Right kidney (tissue), 1 donor: ENCODE results near the gene CALN1.
"Not testable (repeated sequence)": the region's sequence is repeated elsewhere in the genome, so short reads cannot be mapped to it uniquely, and the experiment has no call there.

ENCODE experiments used
- DNase-seq: peaks from one replicate; pipeline ENCODE4 v3.0.0-alpha.2; 2016

The CALN1 gene

DNA sequence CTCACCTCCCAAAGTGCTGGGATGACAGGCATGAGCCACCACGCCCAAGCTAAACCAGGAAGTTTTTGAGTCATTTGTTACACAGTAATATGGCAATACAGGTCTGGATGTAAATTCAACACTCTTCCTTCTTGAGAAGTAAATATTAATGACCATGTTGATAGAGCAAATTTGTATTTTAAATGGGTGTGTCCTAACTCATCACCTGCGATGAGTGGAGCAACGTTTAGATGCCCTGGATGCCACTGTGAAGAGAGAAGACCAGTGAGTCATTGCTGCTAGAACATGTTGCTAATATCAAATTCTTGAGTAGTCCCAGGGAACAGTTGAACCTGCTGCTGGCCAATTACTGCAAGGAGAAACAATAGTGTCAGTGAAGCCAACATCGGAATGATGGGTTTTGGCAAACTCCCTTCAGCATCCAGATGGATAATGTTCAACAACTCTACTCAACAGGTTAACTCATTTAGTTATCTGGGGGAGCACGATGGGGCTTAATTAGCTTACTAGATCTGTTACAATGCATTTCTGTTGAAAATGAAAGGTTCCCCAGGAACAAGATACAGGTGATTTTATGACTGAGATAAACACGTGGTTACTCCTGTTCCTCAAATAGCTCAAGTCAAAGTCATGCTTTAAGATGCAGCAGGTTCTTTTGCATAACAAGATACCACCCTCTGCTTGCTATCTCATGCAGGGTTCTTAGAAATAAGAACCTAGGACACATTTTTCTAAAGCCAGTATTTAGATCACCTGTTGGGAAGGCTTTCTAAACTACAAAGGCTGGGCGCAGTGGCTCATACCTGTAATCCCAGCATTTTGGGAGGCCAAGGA lies 146.8 kb downstream of the CALN1 start:
- DNase-seq, result no peak

DNA sequence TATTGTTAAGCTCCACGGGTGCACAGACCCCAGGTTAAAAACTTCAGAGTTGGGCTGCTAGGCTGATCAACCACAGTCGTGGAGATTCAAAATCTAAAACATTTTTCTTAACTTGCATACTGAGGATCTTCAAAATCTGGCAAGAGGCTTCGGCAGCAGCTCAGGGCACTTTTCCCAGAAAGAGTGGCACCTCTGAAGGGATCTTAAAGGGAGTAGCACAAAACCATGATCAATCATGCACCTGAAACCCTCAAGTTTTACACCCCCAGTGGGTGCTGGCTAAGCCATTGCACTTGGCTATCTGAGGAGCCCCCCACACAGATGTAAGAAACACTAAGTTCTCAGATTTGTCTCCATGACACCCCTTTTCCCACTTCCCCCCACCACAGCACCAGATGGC lies 151.7 kb downstream of the CALN1 start:
- DNase-seq, result no peak

DNA sequence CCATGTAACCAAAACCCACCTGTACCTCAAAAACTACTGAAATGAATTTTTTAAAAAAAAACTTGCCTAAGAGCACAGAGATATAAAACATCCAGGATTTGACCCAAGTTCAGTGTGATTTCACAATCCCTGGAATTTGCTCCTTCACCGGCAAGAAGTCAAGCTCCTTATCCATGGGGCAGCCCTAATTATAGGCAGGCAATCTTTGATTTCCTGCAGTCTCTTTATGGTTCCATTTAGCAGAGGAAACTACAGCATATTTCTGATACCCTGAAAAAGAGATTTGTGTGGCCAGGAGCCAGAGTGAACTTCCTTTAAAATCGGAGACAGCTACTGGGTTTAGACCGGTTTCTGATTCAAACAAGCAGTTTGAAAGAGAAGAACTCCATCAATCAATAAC lies 154.1 kb downstream of the CALN1 start:
- no peak for DNase-seq

DNA sequence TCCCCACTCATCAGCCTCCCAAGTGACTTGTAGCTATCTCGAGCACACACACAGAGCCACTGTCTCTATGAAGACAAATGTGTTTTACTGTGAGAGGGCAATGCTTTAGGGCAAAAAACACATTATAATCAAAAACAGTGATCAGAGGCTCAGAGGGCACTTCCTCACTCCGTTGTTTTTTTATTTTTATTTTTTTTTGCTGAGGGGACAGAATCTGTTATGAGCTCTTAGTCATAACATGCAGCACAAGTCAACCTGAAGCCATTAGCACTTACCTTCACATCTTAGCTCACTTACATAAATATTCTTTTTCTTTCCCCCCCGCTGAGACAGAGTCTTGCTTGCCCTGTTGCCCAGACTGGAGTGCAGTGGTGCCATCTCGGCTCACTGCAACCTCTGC lies 157.7 kb downstream of the CALN1 start:
- DNase-seq, result no peak

DNA sequence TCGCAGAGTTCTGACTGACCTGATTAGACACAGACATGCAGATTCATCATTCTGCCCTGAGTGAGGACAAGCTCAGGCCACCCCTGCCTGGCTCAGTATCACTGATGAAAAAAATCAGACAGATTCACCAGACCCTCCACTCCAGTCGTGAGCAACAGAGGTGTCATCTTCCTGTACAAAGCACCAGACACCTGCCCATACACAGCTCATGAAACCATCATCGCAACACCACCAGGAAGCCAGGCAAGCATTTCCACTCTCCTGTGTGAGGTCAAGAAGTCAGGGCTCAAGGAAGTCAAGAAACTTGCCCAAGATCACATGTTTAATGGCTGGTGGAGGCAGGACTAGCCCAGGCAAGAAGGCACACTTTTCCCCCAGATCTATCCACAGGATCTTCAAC lies 163.0 kb downstream of the CALN1 start:
- DNase-seq, result no peak

DNA sequence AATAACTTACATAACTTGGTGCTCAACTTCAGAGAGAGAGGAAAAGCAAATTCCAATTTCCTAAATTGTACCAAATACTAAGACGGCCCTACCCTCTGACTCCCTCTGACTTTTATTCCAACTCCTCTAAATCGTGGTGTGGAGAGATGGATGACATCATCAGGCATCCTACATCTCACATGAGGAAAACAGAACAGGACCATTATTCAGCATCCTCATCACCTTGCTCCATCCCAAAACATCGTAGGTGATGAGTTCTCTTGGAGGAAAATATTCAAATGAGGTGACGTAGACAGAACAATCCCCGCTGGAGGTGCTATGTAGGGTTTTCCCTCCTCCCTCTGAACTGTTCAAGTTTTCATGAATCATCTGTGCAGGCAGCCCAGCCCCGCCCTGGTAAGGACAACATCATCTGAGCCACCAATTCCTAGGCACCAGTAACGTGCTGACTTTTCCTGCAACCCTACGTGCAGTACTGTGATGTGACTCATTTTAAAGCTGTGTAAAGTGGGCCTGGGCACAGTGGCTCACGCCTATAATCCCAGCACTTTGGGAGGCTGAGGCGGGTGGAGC lies 167.2 kb downstream of the CALN1 start:
- DNase-seq, result no peak

DNA sequence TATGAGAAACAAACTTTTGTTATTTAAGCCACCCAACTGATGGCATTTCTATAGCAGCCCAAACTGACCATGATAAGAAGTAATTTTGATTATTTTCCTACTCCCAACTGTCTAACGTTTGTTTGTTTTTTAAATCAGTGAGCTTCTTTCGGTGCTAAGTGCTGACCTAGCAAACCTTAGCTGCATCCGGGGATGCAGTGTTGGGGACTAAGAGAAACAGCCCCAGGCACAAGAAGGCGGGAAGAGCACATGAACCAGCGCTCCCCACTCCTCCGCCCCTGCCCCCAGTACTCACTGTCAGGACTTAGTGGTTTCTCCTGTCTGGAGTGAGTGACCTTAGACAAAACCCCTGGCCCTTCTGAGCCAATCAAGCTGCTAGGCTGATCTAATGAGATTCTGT lies 168.8 kb downstream of the CALN1 start:
- no peak for DNase-seq

DNA sequence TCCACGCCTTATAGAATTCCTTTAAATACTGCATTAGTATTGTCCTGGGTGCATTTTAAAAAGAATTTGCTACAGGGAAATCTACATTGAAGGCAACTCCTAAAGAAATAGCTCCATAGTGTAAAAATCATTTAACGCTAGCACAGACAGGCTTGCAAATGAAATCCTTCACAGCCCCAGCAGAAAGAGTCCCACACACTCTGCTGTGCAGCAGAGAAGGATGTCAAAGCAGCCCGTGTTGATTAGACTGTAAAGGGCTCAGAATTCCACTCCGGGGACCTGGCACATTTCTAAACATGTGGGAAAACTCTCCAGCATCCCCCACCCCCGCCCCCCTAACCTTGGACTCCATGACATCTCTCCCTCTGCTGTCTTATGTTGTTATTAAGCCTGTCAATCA lies 176.8 kb downstream of the CALN1 start:
- DNase-seq, result no peak

DNA sequence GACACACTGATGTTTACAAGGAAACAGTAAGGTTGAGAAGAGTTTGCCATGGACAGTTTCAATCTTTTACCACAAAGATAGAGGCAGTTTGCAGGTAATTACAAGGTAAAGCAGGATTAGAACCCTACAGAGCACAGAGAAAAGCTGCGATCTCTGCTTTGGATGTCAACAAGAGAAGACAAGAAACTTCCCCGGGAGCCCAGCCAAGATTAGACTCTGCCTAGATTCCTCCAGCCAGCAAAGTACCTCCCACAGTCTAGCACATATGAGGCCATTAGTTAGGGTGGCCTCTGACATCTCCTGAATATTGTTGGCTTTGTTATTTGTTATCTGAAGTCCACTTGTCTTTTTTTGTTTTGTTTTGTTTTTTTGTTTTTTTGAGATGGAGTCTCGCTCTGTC lies 178.1 kb downstream of the CALN1 start:
- no peak for DNase-seq

DNA sequence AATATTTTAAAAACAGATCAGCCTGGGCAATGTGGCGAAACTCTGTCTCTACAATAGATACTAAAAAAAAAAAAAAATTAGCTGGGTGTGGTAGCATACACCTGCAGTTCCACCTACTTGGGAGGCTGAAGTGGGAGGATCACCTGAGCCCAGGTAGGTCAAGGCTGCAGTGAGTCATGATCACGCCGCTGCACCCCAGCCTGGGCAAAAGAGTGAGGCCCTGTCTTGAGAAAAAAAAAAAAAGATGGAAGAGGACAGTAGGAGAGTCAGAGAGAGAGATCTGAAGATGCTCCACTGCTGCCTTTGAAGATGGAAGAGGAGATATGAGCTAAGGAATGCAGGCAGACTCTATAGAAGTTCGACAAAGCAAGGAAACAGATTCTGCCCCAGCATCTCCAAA lies 181.9 kb downstream of the CALN1 start:
- DNase-seq, result no peak

DNA sequence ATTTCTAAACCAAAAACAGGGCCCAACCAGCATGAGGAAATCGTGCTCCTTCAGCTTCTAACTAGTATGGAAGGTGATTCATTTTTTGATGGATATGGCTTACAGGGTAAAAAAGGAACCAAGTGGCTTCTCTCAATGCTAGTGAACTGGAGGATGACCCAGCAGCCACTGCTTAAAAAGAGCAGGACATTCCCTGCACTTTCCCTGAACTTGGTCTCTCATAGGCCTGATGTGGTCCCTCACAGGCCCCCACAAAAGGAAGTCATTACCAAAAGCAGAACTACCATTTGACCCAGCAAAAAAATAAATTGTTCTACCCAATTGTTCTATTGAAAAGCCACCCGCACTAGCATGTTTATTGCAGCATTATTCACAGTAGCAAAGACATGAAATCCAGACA lies 188.8 kb downstream of the CALN1 start:
- DNase-seq, result no peak

DNA sequence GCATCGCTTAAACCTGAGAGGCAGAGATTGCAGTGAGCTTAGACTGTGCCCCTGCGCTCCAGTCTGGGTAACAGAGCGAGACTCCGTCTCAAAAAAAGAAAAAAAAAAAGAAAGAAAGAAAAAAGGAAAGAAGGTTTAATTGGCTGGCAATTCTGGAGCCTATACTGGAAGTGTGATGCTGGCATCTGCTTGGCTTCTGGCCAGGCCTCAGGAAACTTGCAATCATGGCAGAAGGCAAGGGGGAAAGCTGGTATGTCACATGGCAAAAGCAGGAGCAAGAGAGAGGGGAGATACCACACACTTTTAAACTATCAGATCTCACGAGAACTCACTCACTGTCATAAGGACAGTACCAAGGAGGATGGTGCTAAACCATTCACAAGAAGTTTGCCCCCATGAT lies 190.0 kb downstream of the CALN1 start:
- DNase-seq, result no peak

DNA sequence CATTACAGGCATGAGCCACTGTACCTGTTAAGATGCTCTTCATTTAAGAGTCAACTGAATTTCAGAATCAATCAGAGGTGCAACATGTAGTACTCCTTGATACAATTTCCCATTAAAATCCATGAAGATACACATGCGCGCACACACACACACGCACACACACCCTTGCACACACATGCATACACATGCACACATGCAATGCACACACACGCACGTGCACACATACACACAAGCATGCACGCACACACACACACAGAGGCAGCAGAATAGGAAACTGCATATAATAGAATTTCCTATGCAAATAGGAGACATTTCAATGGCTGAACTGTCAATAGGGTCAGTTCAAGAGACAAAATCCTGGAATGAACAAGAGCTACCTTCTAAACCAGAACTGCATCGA lies 192.6 kb downstream of the CALN1 start:
- no peak for DNase-seq

DNA sequence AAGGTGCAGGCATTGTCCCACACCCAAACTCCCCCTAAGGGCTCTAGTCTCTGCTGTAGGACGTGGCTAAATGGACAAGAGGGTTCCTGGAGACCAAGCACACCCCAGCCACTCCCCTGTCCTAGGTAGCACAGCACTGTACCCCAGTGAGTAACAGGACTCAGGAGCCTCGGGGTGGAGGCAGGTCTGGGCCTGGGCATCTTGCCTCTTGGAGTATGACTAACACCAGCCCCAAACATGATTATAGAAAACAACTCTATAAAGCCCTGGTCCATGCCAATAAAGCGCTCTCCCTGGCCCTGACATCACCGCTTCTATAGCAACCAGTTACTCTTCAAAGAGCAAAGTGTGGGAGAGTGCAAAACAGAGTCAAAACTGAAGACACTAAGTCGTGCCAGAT lies 195.0 kb downstream of the CALN1 start:
- DNase-seq, result no peak

DNA sequence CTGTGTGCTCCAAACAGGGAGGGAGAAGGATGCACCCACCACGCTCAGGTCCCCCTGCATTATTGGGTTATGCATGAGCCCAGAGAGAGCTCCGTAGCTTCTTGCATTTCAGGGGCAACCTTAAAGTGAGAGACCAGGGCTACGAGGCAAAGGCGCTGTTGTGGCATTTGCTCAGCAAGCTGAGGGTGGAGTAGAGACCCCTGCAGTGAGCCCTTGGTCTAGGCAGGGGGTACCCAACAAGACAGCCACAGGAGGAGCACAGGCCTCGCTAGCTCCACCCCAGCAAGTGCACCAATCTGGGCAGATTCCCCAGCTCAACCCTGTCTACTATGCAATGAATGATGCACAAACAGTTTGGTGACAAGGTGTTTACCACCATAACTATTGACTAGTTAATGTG lies 198.4 kb downstream of the CALN1 start:
- no peak for DNase-seq

DNA sequence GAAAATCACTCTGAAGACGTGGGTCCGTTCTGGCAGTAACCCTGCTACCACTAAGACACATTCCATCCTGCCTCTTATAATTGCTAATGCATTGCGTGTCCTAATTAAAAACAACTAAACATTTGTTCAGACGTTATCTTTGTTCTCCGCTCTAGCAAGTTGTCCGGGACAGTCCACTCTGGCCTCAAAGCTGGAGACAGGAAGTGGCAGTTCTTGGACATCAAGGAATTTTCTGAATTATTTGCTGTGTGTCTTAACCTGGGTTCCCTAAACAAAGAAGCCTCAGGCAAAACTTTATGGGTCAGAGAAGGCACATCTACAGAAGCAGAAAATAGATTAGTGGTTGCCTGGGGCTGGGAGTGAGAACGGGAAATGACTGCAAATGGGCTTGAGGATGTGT lies 199.1 kb downstream of the CALN1 start:
- DNase-seq, result no peak

DNA sequence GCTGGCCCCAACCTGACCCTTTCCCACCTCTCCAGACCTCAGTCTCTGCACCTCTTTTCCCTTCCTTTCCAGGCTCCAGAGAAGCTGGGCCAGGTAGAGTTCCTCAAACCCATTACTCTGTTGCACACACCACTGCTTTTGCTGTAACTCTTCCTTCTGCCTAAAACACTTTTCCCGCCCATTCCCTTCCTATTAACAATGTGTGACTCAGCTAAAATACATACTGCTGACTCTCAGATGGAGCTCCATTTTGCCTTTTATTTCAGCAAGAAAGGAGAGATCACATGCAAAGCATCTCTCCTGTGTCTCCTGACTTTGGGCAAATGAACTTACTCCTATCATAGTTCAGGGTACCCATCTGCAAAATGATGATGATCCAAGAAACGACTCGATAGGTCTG lies 201.0 kb downstream of the CALN1 start:
- DNase-seq, result no peak

DNA sequence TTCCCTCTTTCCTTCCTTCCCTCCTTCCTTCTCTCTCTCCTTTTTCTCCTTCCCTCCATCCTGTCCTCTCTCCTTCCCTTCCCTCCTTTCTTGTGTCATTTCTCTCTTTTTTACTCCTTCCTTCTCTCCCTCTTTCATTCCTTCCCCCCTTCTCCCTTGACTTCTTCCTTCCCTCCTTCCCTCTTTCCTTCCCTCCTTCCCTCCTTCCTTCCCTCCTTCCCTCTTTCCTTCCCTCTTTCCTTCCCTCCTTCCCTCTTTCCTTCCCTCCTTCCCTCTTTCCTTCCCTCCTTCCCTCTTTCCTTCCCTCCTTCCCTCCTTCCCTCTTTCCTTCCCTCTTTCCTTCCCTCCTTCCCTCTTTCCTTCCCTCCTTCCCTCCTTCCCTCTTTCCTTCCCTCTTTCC lies 203.1 kb downstream of the CALN1 start:
- not testable (repeated sequence) for DNase-seq

DNA sequence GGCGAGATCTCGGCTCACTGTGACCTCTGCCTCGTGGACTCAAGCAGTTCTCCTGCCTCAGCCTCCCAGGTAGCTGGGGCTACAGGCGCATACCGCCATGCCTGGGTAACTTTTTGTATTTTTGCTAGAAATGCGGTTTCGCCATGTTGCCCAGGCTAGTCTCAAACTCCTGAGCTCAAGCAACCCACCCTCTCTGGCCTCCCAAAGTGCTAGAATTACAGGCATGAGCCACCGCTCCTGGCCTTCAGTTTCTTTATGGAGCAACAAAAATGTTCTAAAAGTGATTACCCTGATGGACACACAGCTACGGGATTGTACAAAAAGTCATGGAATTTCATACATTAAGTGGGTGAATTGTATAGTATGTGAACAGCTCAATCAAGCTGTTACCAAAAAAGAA lies 216.0 kb downstream of the CALN1 start:
- no peak for DNase-seq

DNA sequence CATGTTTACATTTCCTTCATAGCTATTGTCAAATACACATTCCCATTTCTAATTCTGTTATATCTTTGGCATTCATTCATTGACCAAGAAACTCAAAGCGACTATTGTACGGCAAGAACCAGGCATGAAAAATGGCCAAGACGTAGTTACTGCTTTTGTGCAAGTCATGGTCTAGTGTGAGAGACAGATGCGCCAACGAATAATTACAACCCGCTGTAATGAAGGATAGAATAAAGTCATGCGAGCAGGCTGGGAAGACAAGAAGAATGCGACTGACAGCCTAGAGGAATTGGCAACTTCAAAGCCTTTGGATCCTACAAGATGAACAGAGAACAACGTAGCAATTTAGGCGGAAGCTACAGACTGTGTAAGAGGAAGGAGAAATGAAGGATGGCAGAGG lies 221.2 kb downstream of the CALN1 start:
- no peak for DNase-seq

DNA sequence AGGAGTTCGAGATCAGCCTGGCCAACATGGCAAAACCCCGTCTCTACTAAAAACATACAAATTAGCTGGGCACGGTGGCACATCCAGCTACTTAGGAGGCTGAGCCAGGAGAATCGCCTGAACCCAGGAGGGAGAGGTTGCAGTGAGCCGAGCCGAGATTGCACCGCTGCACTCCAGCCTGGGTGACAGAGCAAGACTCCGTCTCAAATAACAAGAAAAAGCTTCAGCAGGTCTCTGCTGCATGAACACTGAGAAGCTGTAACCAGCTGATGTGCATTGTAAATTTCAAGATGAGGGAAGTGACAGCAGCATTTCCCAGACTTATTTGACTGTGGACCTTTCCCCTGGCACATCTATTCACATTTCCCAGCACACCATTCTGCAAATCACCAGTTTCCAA lies 222.0 kb downstream of the CALN1 start:
- no peak for DNase-seq

DNA sequence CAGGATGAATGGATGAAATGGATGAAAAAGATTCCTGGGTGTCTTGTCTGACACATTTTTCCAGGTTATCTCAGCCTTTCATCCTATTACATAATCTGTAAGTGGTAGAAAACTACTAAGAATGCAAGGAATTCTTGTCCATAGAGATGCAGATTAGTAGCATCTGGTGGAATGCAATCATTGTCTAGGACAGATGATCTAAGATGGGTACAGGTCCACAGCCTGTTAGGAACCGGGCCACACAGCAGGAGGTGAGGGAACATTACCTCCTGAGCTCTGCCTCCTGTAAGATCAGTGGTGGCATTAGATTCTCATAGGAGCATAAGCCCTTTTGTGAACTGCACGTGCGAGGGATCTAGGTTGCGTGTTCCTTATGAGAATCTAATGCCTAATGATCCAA lies 225.0 kb downstream of the CALN1 start:
- no peak for DNase-seq

DNA sequence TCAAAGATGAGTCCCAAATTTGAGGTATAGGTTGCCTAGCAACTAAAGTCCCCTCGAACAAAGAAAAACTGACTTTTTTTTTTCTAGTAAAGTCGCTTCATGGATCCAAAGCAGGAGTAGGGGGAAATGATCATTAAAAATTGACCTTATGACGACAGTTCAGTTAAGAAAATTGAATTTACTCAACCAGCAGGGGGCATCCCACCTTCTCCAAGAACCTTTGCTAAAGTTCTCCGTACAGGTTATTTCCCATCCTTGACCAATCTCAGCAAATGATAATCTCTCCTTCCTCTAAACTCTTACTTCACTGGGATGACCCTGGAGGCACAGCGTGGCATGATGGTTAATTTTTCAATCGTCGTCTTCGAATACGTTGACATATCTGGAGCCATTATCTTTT lies 228.3 kb downstream of the CALN1 start:
- DNase-seq, result no peak

DNA sequence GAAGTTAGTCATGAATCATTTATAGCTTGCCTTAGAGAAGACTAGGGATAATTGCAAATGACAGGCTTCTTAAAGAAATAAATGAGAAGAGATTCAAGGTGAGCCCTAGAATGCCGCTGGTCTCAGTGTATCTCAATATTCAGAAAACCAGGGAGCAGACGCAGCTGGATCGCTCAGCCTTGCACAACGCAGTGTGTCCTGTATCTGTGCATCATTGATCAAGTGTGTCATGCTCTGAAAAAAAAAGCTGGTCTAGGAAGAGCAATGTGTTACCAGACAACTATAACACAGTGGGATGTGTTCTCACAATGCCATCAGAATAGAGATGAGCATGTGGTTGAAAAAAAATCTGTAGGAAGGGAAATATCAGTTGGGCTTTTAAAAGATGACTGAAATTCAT lies 230.1 kb downstream of the CALN1 start:
- DNase-seq, result no peak

DNA sequence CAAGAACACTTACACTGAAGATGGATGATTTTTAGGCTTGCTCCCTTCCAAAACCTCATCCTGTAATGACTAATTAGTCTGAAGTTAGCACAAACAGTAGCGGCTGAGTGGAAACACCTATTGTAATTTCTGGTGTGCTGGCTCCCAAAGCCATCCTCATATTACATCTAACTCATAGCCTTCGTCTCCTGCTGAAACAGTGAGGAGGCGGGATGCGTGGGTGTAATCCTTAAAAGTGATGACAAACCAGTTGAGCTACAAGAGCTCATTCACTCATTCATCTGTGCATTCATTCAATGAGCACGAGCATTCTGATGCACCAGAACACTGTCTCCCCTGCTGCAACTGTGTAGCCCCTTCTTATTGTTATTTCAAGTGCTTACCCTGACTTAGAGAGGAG lies 235.3 kb downstream of the CALN1 start:
- no peak for DNase-seq
